ENCODE results near the gene TMEM40.
"Not testable (repeated sequence)": the region's sequence is repeated elsewhere in the genome, so short reads cannot be mapped to it uniquely, and the experiment has no call there.

The TMEM40 gene, protein sequence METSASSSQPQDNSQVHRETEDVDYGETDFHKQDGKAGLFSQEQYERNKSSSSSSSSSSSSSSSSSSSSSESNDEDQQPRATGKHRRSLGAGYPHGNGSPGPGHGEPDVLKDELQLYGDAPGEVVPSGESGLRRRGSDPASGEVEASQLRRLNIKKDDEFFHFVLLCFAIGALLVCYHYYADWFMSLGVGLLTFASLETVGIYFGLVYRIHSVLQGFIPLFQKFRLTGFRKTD

GRCh38 chr3:12759097-12759679, at the start of gene TMEM40:
Gene TMEM40 (minus strand): TSS chr3:12759259. CDS start chr3:12749832, 9,427 bp downstream.
- no peak for DNase-seq (ENCODE audit: extremely low read depth in 1 of 2, low read depth in 1 of 2)

DNA sequence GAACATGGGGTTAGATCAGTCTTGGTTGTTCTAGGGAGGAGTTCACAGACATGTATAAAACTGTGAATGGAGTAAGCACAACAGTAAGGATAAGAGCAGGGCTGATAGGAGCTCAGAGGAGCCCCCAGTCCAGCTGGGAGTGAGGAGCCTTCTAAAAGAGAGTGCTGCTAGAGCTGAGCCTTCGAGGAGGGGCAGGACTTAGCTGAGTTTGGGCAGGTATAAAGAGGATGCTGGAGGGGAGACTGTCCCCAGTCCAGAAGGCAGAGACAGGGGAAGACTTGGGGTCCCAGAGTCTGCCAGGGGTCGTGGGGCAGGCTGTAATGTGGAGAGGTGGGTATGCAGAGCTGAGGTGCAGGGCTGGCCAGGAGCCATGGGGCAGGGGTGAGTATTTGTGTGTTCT, 49.5 kb upstream of the TMEM40 start:
- no peak for DNase-seq (ENCODE audit: extremely low read depth in 1 of 2, low read depth in 1 of 2)

GRCh38 chr3:12807601-12808359, 48.7 kb upstream of the TMEM40 start:
- DNase-seq (ENCODE audit: extremely low read depth in 1 of 2, low read depth in 1 of 2): no peak

DNA sequence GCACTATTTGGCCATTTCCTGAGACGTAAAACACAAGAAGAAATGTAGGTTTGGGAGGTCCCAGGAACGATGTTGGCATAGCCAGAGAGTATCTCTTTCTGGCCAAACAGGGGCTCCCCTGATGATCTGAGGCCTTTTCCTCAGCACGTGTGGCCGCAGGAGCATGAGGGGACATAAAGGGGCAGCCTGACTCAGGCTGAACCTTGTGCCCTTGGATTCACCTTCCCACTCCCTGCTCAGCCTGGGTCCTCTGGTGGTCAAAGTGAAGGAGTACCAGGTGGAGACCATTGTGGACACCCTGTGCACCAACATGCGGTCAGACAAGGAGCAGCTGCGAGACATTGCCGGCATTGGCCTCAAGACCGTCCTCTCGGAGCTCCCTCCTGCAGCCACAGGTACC, 48.0 kb upstream of the TMEM40 start:
- DNase-seq (ENCODE audit: extremely low read depth in 1 of 2, low read depth in 1 of 2): no peak

GRCh38 chr3:12803371-12803770, 44.3 kb upstream of the TMEM40 start:
- no peak for DNase-seq (ENCODE audit: extremely low read depth in 1 of 2, low read depth in 1 of 2)

DNA sequence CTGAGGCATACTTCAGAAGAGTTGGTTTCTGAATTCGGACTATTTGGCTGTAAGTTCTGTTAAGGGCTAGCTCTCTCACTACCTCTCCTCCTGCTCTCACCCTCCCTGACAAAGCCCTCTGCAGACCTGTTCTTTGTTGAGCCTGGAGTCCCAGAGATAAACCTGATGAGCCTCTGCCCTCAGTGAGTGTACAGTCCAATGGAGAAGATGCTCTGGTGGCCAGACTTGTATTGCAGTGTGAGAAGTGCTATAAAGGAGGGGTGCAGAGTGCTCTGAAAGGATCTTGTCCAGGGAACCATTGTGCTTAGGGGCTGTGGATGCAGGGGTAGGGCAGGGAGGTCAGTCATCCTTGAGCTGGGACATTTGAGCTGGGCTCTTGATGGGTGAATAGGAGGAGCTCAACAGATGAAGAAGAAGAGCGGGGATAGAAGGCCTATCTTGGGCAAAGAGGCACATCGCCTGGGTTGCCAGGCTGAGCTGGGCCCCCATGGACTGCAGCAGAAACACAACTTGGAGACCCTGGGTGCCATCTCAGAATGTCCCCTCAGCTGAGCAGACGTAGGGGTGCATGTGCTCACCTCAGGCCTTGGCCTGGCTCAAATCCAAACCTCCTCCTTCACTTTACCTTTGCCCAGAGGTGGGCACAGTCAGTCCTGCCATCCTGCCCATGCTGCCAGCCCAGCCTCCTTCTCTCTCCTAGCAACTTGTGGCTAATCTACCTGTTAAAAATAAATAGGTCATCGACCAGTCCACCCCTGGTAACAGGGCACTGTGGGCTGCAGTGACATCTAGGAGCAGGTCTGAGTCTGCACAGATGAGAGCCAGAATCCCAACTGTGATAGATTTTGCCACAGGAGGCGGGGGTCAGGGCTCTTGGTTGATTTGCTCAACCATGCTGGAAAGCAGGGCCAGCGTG, 40.7 kb upstream of the TMEM40 start:
- DNase-seq (ENCODE audit: extremely low read depth in 1 of 2, low read depth in 1 of 2): no peak

GRCh38 chr3:12798559-12799179, 39.6 kb upstream of the TMEM40 start:
- no peak for DNase-seq (ENCODE audit: extremely low read depth in 1 of 2, low read depth in 1 of 2)

- no peak for DNase-seq (ENCODE audit: extremely low read depth in 1 of 2, low read depth in 1 of 2)
These were observed 39.0 kb upstream of the TMEM40 start for GRCh38 chr3:12797892-12798558.

DNA sequence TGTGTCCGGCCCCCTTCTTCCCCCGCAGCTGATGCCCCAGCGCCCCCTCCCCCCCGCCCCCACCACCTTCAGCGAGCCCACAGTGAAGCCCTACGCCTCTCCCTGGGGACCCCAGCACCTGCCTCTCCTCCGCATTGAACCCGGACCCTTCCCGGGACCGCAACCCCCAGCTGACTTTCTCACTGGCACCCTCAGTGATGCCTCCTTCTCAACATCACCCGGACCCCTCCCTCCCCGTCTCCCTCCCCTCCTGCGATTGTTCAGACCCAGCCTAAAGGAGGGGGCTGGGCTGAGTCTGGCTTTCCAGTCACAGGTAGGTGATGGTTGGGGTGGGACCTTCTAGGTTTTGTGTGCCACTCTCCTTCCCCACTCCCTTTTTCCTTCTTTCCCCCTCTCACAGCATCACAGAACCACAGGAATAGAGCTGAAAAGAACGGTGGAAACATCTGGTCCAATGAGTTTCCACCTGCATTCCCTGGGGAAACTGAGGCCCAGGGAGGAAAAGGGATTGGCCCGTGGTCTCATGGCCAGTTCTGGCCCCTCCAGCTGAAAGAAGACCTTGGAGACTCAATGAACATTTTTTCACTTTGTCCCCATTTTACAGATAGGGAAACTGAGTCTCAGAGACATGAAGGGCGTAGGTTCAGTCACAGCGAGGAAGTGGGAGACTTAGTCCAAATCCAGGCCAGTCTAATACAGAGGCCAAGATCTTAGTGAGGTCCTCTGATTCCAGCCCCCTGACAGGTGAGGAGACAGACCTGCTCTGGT, 38.2 kb upstream of the TMEM40 start:
- DNase-seq (ENCODE audit: extremely low read depth in 1 of 2, low read depth in 1 of 2): no peak

- DNase-seq (ENCODE audit: extremely low read depth in 1 of 2, low read depth in 1 of 2): no peak
These were observed 37.4 kb upstream of the TMEM40 start, which contains the start of gene CAND2 for GRCh38 chr3:12796171-12797123. Gene CAND2 (plus strand): TSS chr3:12796680. CDS start chr3:12796721, 41 bp downstream.

DNA sequence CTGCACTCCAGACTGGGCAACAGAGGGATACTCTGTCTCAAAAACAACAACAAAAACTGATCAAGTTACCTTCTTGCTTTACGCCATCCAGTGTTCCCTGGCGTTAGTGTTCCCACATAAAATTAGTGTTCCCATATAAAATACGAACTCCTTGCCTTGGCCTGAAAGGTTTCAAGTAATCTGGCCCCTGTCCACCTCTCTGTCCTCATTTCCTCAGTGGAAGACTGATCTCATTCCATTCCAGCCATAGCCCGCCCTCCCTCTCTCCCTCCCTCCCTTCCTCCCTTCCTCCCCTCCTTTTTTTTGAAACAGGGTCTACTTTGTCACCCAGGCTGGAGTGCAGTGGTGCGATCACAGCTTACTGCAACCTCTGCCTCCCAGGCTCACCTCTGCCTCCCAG, 34.6 kb upstream of the TMEM40 start:
- no peak for DNase-seq (ENCODE audit: extremely low read depth in 1 of 2, low read depth in 1 of 2)

- no peak for DNase-seq (ENCODE audit: extremely low read depth in 1 of 2, low read depth in 1 of 2)
These were observed 32.4 kb upstream of the TMEM40 start for GRCh38 chr3:12791430-12791829.

DNA sequence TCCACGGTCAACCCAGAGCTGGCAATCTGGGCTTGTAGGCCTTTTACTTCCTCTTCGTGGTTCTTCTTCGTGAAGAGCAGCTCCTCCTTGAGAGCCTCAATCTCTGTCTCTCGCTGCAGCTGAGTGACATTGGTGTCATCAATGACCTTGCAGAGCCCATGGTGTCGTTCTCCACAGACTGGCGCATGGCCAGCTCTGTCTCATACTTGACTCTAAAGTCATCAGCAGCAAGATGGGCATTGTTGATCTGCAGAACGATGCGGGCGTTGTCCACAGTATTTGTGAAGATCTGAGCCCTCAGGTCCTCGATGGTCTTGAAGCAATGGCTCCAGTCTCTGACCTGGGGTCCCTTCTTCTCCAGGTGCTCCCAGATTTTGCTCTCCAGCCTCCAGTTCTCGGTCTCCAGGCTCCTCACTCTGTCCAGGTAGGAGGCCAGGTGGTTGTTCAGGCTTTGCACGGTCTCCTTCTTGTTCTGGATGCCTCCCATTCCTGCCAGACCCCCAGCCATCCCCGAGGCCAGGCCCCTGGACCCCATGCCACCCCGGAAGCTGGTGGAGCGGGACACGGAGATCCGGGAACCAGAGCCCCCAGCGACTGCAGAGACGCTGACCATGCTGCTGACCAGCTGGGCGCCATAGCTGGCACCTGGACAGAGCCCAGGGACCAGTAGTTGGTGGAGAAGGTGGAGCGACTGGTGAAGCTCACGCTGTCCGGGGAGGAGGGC, 29.1 kb upstream of the TMEM40 start:
- DNase-seq (ENCODE audit: extremely low read depth in 1 of 2, low read depth in 1 of 2): not testable (repeated sequence)

GRCh38 chr3:12787346-12787745, 28.3 kb upstream of the TMEM40 start:
- DNase-seq (ENCODE audit: extremely low read depth in 1 of 2, low read depth in 1 of 2): peak; percentile 32 to 35

GRCh38 chr3:12785096-12785495, 26.0 kb upstream of the TMEM40 start:
- DNase-seq (ENCODE audit: extremely low read depth in 1 of 2, low read depth in 1 of 2): no peak

GRCh38 chr3:12782172-12782815, 23.2 kb upstream of the TMEM40 start:
- no peak for DNase-seq (ENCODE audit: extremely low read depth in 1 of 2, low read depth in 1 of 2)

GRCh38 chr3:12780751-12781150, 21.7 kb upstream of the TMEM40 start:
- no peak for DNase-seq (ENCODE audit: extremely low read depth in 1 of 2, low read depth in 1 of 2)

Measured in stimulated activated CD8-positive, alpha-beta memory T cell treated with anti-CD3 and anti-CD28 coated beads, Interleukin-7, amount 100 ng/mL, for 48 hours (primary cell).